ENCODE measurements around the gene RGS7. TPM values are rescaled to one million over a fixed set of nuclear protein-coding genes. Genes with fewer than 3 reads are reported as not detected.

RGS7 gene
- total RNA-seq, 4 donors from 2014 or later, result not detected

DNA sequence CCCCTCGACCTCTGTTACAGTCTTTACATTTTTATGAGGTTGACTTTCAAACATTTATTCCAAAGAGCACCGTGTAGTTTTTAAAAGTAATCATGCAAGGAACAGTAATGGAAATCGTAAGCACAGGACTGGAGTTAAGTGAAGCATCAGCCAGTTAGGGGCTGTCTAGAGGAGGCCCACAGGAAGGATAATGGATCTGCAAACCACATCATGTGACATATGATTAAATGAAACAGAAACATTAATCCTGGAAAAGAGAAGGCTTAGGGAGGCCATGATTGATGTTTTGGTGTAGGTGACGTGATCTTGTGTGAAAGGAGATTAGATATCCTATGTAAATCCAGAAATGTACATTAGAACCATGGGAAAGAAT is 25.0 kb downstream of the RGS7 start:
- TF ChIP-seq, protein P1, sequence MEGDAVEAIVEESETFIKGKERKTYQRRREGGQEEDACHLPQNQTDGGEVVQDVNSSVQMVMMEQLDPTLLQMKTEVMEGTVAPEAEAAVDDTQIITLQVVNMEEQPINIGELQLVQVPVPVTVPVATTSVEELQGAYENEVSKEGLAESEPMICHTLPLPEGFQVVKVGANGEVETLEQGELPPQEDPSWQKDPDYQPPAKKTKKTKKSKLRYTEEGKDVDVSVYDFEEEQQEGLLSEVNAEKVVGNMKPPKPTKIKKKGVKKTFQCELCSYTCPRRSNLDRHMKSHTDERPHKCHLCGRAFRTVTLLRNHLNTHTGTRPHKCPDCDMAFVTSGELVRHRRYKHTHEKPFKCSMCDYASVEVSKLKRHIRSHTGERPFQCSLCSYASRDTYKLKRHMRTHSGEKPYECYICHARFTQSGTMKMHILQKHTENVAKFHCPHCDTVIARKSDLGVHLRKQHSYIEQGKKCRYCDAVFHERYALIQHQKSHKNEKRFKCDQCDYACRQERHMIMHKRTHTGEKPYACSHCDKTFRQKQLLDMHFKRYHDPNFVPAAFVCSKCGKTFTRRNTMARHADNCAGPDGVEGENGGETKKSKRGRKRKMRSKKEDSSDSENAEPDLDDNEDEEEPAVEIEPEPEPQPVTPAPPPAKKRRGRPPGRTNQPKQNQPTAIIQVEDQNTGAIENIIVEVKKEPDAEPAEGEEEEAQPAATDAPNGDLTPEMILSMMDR (IDR thresholded peaks at IDR 0.05; ENCODE audit: low read depth), result no peak

DNA sequence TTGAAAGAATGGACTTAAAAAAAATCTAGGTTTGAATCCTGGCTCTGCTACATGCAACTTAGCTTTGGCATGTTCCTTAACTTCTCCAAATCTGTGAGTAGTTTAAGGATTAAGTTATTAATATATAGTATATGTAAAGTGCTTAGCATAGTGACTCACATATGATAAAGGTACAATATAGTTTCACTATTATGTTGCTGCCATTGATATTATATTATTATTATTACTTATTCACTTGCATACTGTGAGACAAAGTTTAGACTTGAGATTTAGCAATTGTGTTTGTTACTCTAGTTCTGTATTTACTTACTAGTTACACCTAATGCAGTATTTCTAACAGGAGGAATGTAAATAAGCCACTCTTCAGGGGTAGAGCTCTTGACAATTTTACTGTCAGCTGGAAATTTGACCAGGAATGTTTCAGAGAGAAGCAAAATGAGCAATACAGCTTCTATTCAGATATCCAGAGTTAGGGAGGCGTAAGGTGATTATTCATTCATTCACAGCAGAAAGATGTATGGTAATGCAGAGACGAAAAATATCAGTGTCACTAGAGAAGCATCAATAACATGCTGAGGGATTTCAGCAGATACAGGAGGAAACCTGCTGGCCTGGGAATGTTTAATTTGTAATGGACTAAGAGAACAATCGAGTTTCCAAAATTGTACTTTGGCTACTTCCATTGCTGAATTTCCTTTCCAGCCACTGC is 25.5 kb downstream of the RGS7 start:
- TF ChIP-seq, protein P1 (IDR thresholded peaks at IDR 0.05; ENCODE audit: low read depth), result no peak

DNA sequence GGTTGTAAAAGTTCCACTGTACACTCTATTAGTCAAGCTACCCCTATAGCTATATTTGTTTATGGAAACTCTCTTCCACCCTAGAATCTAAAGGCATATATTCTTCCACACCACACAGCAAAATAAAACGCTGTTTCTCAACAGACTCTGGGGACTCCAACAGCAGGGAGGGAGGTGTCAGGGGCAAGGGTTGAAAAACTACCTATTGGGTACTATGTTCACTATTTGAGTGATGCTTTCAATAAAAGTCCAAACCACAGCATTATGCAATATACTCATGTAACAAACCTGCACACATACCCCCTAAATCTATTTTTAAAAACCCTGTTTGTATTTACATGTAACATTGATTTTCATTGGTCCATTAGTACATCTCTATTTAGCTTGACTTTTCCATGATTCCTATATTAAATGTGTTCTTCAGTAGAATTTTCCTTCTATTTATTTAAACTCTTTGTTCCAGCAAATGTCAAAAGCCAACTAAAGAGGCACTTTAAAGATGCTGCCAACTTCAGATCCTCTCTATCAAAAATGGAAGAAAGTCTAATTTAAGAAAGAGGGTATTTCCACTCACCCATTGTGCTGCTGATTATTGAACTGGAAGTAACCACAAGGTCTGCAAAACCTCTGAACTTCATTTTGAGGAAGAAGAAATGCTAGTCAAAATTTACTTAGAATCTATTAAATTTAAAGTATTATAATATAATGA is 26.2 kb downstream of the RGS7 start:
- TF ChIP-seq, protein P1 (IDR thresholded peaks at IDR 0.05; ENCODE audit: low read depth), result no peak

DNA sequence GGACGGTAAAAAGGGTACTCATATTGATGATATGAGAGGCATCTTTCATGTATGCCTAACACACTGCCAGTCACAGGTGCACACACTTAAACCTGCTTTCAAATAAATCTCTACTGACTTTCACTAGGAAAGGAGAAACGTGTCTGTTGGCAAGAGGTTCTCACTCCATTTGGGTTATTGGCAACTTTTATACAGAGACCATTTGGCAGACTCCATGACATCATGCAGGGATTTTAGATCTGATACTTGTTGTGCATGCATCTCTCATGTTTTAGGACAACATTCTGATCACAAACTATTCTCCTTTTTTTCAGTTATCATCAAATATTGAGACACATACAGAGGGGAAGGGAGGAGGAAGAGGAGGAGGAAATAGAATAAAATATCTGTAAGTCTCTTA is 31.5 kb downstream of the RGS7 start:
- TF ChIP-seq, protein P1 (IDR thresholded peaks at IDR 0.05; ENCODE audit: low read depth), result no peak

DNA sequence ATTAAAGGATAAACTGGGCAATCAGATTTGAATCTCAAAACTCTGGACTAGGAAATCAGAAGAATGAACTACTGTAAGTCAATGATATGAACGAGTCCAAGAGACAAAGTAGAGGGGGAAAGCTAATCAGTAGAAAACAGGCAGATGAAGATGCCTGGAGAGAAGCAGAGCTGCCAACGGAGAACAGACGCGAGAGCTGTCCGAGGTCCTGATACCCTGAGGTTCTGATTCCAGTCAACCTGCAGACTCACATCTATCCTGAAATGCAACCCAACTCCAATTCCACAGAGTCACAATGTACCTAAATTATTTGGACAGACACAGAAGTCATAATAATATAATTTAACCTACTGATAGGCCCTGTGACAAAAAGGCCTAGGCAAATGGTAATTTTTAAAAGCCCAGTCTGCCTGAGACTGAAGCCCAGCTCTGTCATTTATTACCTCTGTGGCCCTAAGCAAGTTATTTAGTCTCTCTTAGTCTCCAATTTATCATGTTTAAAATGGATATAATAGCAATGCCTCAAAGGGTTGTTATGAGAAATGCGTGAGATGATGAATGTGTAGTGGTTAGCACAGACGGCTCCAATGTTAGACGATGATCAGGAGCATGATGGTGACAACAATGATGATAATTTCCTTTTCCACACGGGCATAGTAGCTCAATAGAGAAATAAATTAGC is 33.4 kb downstream of the RGS7 start:
- TF ChIP-seq, protein P1 (IDR thresholded peaks at IDR 0.05; ENCODE audit: low read depth), result no peak

DNA sequence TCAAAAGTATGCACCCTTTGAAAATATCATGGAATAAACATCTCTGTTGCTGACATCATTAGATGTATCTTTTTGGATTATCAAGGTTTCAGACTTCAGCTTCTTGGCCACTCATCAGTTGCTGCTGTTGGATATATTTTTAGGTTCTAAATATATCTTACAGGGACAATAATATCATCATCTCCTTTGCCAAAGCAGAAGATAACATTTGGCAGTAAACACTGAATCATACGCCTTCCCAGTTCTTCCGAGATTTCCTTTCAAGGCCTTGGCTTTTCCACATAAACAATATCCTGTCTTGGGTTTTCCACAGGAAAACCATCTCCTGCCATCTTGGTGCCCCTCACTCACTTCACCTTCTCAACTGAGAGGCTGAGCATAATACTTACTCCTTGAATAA is 39.3 kb downstream of the RGS7 start:
- TF ChIP-seq, protein P1 (IDR thresholded peaks at IDR 0.05; ENCODE audit: low read depth), result no peak

DNA sequence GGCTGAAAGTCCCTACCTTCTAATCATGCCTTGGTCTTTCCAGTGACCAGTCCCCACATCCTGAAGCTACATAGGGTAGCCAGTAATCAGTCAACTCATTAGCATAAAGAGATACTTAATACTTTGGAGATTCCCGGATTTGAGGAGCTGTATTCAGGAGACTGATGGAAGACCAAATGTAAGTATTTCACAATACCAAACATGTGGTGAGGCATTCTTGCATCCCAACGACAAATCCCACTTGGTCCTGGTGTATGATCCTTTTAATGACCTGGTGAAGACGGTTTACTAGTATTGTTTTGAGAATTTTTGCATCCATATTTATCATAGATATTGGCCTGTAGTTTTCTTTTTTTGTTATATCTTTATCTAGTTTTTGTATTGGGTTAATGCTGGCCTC is 40.6 kb downstream of the RGS7 start:
- TF ChIP-seq, protein P1 (IDR thresholded peaks at IDR 0.05; ENCODE audit: low read depth), result no peak
